Lower lobe of right lung (tissue), 2 donors: ENCODE results near the gene RAP1GAP. TPM values are rescaled to one million over a fixed set of nuclear protein-coding genes. Genes with fewer than 3 reads are reported as not detected.

Experiments used
- ATAC-seq, 2 donors: fragments of 200-7000 bp; cut with Tn5 transposase; one replicate each; pipeline ENCODE4 v1.9.1; 2020 to 2022; ENCODE audit warnings: mild to moderate bottlenecking in 2 of 2, moderate library complexity in 2 of 2
- DNase-seq: peaks from one replicate; pipeline ENCODE4 v3.0.0-alpha.2; 2020
- H3K27ac ChIP-seq: fragments of 200-600 bp; one replicate; pipeline ENCODE4 v1.8.0; 2022
- H3K27me3 ChIP-seq: fragments of 200-600 bp; one replicate; pipeline ENCODE4 v1.8.0; 2022; ENCODE audit warnings: low read depth
- H3K36me3 ChIP-seq: fragments of 200-600 bp; one replicate; pipeline ENCODE4 v1.8.0; 2022; ENCODE audit warnings: mild to moderate bottlenecking
- H3K4me1 ChIP-seq: fragments of 200-600 bp; one replicate; pipeline ENCODE4 v1.8.0; 2022
- H3K4me3 ChIP-seq: fragments of 200-600 bp; one replicate; pipeline ENCODE4 v1.8.0; 2022; ENCODE audit warnings: mild to moderate bottlenecking
- H3K9me3 ChIP-seq: fragments of 200-600 bp; one replicate; pipeline ENCODE4 v1.8.0; 2022
- CTCF ChIP-seq: fragments of 200-600 bp; IDR thresholded peaks from one replicate; pipeline ENCODE4 v1.8.0; 2022; ENCODE audit warnings: antibody characterized with exemption, mild to moderate bottlenecking
- intact Hi-C: fragments of 100-400 bp; cut with DNase I; formaldehyde crosslinking; loops from one replicate; pipeline ENCODE4 v1.11.0; 2022
- total RNA-seq: library from RNA; stranded (reverse); fragmentation: NEBNext Ultra II Directional; extraction: Animal tissue kit (Norgen Biotek cat#: 25700); gene quantifications from one replicate; pipeline ENCODE4 v1.2.1, GENCODE V29; 2021
- donor health status: DM: no; HTN: yes; CAD: no; lungs with severe emphysema.

RAP1GAP gene
- total RNA-seq, 1 donor from 2014 or later = 33.7 TPM

- Histone ChIP-seq H3K27ac (no peak overlapping the region), H3K4me1 (no peaks in the 10 kb centered on the region), H3K9me3 (no peaks in the 10 kb centered on the region), H3K4me3 (no peak overlapping the region), H3K36me3 (peaks cover 93% of the 10 kb centered on the region), H3K27me3 (no peaks in the 10 kb centered on the region)
- TF ChIP-seq CTCF = no peak
- no peak for DNase-seq
- intact Hi-C loops = no loop called here
- ATAC-seq = peak in 1 of 2 donors; percentile 71
These were observed 20.7 kb upstream of the RAP1GAP start for GRCh38 chr1:21689661-21690372.

- intact Hi-C loops = no loop called here
- peaks cover 87% of the 10 kb centered on the region for H3K36me3 ChIP-seq
- no peak for TF ChIP-seq CTCF
- ATAC-seq (no peak), DNase-seq (no peak)
- H3K4me1 ChIP-seq = no peaks in the 10 kb centered on the region
- H3K4me3 ChIP-seq = no peak overlapping the region
- H3K27me3 ChIP-seq = no peaks in the 10 kb centered on the region
- H3K9me3 ChIP-seq = no peaks in the 10 kb centered on the region
- no peak overlapping the region for H3K27ac ChIP-seq
These were observed 17.9 kb upstream of the RAP1GAP start for GRCh38 chr1:21687081-21687529.

GRCh38 chr1:21685946-21686678 is 17.0 kb upstream of the RAP1GAP start:
- intact Hi-C loops = no loop called here
- H3K27ac ChIP-seq = no peak overlapping the region
- no peak overlapping the region for H3K4me3 ChIP-seq
- no peaks in the 10 kb centered on the region for H3K4me1 ChIP-seq
- ATAC-seq (no peak), DNase-seq (no peak)
- H3K27me3 ChIP-seq = no peaks in the 10 kb centered on the region
- H3K36me3 ChIP-seq = peaks cover 85% of the 10 kb centered on the region
- H3K9me3 ChIP-seq = no peaks in the 10 kb centered on the region
- TF ChIP-seq CTCF = no peak

GRCh38 chr1:21681426-21681825 is 12.3 kb upstream of the RAP1GAP start:
- DNase-seq = no peak
- intact Hi-C loops = no loop called here
- no peaks in the 10 kb centered on the region for H3K4me1 ChIP-seq
- no peak overlapping the region for H3K27ac ChIP-seq
- no peaks in the 10 kb centered on the region for H3K9me3 ChIP-seq
- no peak for TF ChIP-seq CTCF
- no peak for ATAC-seq
- no peaks in the 10 kb centered on the region for H3K27me3 ChIP-seq
- H3K4me3 ChIP-seq = no peak overlapping the region
- peaks cover 83% of the 10 kb centered on the region for H3K36me3 ChIP-seq

GRCh38 chr1:21680918-21681317 is 11.8 kb upstream of the RAP1GAP start:
- H3K36me3 ChIP-seq = peaks cover 78% of the 10 kb centered on the region
- no peaks in the 10 kb centered on the region for H3K27me3 ChIP-seq
- H3K27ac ChIP-seq = no peak overlapping the region
- intact Hi-C loops = no loop called here
- H3K9me3 ChIP-seq = no peaks in the 10 kb centered on the region
- no peaks in the 10 kb centered on the region for H3K4me1 ChIP-seq
- H3K4me3 ChIP-seq = no peak overlapping the region
- ATAC-seq = no peak
- DNase-seq = no peak
- no peak for TF ChIP-seq CTCF
